ENCODE results near the gene HAPLN3. TPM values are rescaled to one million over a fixed set of nuclear protein-coding genes. Genes with fewer than 3 reads are reported as not detected.

Gene HAPLN3
- total RNA-seq, 1 experiment from 2014 or later, result 168 TPM

DNA sequence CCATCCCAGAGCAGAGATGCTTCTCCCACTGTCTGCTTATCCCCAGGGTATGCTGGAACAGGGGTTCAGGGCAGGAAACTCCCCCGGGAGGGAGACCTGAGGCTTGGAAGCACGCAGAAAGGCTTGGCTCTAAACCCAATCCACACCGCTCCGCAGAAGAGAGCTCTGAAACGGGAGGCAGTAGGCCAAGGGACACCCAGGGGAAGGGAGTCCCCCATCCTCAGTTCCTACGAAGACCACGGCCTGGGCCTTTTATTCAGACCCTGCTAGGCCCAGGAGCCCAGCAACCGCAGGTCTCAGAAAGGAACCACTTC is 1.8 kb upstream of the HAPLN3 start:
- peak overlapping the region; percentile 88 for H3K27ac ChIP-seq (ENCODE audit: low read length)

DNA sequence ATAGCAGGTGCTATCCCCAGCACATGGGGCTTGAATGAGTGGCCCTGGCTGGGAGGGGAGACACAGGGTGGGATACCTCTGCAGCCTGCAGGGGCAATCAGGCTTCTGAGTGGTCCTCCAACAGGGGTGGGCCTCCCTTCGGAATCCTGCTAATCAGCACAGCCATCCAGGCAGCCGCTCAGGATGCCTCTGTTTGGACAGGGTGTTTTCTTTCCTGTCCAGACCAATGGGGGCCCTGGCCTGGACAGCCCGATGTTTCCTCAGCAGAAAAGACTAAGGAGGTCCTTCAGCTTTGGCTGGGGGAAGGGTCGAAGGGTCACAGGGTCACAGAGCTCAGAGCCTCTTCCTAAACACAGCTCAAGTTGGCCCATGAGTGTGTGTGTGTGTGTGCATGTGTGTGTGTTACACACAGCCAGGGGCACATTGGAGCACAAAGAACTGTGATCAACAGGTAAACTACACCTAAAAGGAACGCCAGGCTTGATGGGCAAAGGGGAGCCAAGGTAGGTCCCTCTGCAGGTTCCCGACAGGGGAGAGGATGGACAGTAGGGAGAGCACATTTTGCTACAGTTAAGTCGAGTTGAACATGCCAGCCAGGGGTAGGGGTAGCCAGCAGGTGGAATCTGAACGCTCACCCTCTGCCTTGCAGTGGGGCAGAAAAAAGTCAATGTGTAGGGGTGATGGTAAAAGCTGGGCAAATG is 1.1 kb upstream of the HAPLN3 start:
- ChIA-PET CTCF (interaction anchor here (0.7 to 1.0 kb wide), 3 partner anchors 9 to 107 kb away, joined by 3 to 5 read pairs (median 4); no protein-coding TSS in a partner anchor), POLR2A (interaction anchor here (0.6 to 1.7 kb wide), 3 partner anchors 108 to 137 kb away, joined by 3 to 11 read pairs (median 3); no protein-coding TSS in a partner anchor)
- no peaks in the 10 kb centered on the region for H3K27me3 ChIP-seq (ENCODE audit: control insufficient read depth, insufficient read depth, low read length)
- ATAC-seq (peak; percentile 2), DNase-seq (ENCODE audit: low read depth, low spot score) (no peak)
- BruUV-seq (replicated peaks), result no TSS peak
- peak overlapping the region; percentile 88 for H3K27ac ChIP-seq (ENCODE audit: low read length)
- H3K36me3 ChIP-seq (ENCODE audit: control insufficient read depth, insufficient read depth, low read length), result no peaks in the 10 kb centered on the region
- H3K9me3 ChIP-seq (ENCODE audit: control insufficient read depth, insufficient read depth, low read depth, low read length), result no peaks in the 10 kb centered on the region
- in situ Hi-C loops (cut with HindIII; ENCODE audit: low pct_unique_long_range_greater_than_20kb, low sequenced_read_pairs), result no loop called here
- TF ChIP-seq SIN3A (IDR thresholded peaks at IDR 0.05; ENCODE audit: borderline replicate concordance, insufficient read depth, low read depth, low read length), result no peak
- peak; percentile 9; the same call in 1 of the 2 replicates for TF ChIP-seq TCF7L2 (IDR thresholded peaks at IDR 0.05; ENCODE audit: low read depth, low read length)
- H3K4me3 ChIP-seq (ENCODE audit: low read depth in 2 of 2, low read length in 2 of 2), result peak overlapping the region; percentile 30 to 71; a peak in 2 of 4 replicates
- intact Hi-C loops (cut with micrococcal nuclease; ENCODE audit: unreplicated experiment), result no loop called here
- peaks cover 59% of the 10 kb centered on the region for H3K4me1 ChIP-seq (ENCODE audit: control insufficient read depth, insufficient read depth, low read length)

More for the DNA sequence above, 1.8 kb upstream of the HAPLN3 start:
- ChIA-PET POLR2A (interaction anchor here (1.7 kb wide), 1 partner anchor 121 kb away, joined by 3 read pairs; no protein-coding TSS in a partner anchor), CTCF (interaction anchor here (0.6 to 1.0 kb wide), 2 partner anchors 106 to 516 kb away, joined by 5 read pairs; no protein-coding TSS in a partner anchor)
- Histone ChIP-seq H3K4me1 (ENCODE audit: control insufficient read depth, insufficient read depth, low read length) (peaks cover 65% of the 10 kb centered on the region), H3K36me3 (ENCODE audit: control insufficient read depth, insufficient read depth, low read length) (no peaks in the 10 kb centered on the region), H3K9me3 (ENCODE audit: control insufficient read depth, insufficient read depth, low read depth, low read length) (no peaks in the 10 kb centered on the region), H3K27me3 (ENCODE audit: control insufficient read depth, insufficient read depth, low read length) (no peaks in the 10 kb centered on the region), H3K4me3 (ENCODE audit: low read depth in 2 of 2, low read length in 2 of 2) (peak overlapping the region in 1 of 2 experiments; percentile 30; a peak in 1 of 4 replicates)
- TF ChIP-seq POLR2AphosphoS5 (IDR thresholded peaks at IDR 0.05; ENCODE audit: low read depth, low read length) (peak; percentile 73), TCF7L2 (IDR thresholded peaks at IDR 0.05; ENCODE audit: low read depth, low read length) (no peak), REST (IDR thresholded peaks at IDR 0.05; ENCODE audit: insufficient read depth in 1 of 2, low read depth in 2 of 2, low read length in 1 of 2) (no peak)
- TF ChIP-seq, protein P1, sequence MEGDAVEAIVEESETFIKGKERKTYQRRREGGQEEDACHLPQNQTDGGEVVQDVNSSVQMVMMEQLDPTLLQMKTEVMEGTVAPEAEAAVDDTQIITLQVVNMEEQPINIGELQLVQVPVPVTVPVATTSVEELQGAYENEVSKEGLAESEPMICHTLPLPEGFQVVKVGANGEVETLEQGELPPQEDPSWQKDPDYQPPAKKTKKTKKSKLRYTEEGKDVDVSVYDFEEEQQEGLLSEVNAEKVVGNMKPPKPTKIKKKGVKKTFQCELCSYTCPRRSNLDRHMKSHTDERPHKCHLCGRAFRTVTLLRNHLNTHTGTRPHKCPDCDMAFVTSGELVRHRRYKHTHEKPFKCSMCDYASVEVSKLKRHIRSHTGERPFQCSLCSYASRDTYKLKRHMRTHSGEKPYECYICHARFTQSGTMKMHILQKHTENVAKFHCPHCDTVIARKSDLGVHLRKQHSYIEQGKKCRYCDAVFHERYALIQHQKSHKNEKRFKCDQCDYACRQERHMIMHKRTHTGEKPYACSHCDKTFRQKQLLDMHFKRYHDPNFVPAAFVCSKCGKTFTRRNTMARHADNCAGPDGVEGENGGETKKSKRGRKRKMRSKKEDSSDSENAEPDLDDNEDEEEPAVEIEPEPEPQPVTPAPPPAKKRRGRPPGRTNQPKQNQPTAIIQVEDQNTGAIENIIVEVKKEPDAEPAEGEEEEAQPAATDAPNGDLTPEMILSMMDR (IDR thresholded peaks at IDR 0.05), result no peak
- no peak for DNase-seq (ENCODE audit: low read depth, low spot score)
- BruUV-seq (replicated peaks), result no TSS peak
- in situ Hi-C loops (cut with HindIII; ENCODE audit: low pct_unique_long_range_greater_than_20kb, low sequenced_read_pairs), result no loop called here
- peak; percentile 13 for ATAC-seq
- intact Hi-C loops (cut with micrococcal nuclease; ENCODE audit: unreplicated experiment), result no loop called here
